GM12865 (cell line): ENCODE measurements around the gene PSAPL1.

Source experiments
- DNase-seq: peaks from one replicate; pipeline ENCODE4 v3.0.0; 2010; ENCODE audit warnings: low read depth
- H3K4me3 ChIP-seq: 2 replicates; pipeline ENCODE4 v1.5.1; 2011; ENCODE audit warnings: mild to moderate bottlenecking, low read depth, low read length, control low read depth
- TF ChIP-seq, protein P1 (sequence below): IDR thresholded peaks from 2 replicates; pipeline ENCODE4 v1.5.1; 2011; ENCODE audit warnings: low read length, control low read depth, low read depth, inconsistent platforms; ENCODE audit not compliant: insufficient read depth; ENCODE audit errors: missing control alignments

The PSAPL1 gene

DNA sequence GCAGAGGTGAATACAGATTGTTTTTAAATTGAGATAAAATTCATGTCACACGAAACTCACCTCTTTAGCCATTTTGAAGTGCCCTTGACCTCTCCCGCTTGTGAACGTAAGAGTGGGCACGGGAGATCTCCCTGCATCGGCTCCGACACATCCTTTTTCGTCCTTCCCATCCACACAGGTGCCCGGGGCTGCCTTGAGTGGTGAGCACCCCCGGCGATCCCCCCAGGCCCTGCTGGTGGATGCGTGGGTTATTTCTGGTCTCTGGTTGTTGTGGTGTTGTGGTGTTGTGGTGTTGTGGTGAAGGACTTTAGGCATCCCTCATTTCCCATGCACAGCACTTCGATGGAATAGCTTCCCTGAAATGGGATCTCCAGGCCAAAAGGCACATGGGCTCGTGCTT is 46.1 kb downstream of the PSAPL1 start:
- TF ChIP-seq, protein P1, sequence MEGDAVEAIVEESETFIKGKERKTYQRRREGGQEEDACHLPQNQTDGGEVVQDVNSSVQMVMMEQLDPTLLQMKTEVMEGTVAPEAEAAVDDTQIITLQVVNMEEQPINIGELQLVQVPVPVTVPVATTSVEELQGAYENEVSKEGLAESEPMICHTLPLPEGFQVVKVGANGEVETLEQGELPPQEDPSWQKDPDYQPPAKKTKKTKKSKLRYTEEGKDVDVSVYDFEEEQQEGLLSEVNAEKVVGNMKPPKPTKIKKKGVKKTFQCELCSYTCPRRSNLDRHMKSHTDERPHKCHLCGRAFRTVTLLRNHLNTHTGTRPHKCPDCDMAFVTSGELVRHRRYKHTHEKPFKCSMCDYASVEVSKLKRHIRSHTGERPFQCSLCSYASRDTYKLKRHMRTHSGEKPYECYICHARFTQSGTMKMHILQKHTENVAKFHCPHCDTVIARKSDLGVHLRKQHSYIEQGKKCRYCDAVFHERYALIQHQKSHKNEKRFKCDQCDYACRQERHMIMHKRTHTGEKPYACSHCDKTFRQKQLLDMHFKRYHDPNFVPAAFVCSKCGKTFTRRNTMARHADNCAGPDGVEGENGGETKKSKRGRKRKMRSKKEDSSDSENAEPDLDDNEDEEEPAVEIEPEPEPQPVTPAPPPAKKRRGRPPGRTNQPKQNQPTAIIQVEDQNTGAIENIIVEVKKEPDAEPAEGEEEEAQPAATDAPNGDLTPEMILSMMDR: no peak
- no peak for DNase-seq

DNA sequence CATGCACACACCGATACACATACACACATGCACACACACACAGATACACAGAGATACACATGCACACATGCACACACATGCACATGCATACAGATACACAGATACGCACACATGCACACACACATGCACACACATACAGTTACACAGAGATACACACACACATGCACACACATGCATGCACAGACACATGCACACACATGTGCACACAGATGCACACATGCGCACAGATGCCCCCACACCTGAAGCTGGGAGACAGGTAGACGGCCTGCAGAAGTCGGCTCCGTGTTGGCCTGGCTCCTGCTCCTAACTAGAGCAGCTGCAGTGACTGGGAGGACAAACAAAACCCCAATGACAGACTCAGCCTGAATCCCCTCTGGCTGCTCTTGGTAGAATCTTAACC is 46.8 kb downstream of the PSAPL1 start:
- H3K4me3 ChIP-seq: no peak overlapping the region
- DNase-seq: no peak
- TF ChIP-seq, protein P1: no peak

More for the DNA sequence above, 46.1 kb downstream of the PSAPL1 start:
- no peak overlapping the region for H3K4me3 ChIP-seq

DNA sequence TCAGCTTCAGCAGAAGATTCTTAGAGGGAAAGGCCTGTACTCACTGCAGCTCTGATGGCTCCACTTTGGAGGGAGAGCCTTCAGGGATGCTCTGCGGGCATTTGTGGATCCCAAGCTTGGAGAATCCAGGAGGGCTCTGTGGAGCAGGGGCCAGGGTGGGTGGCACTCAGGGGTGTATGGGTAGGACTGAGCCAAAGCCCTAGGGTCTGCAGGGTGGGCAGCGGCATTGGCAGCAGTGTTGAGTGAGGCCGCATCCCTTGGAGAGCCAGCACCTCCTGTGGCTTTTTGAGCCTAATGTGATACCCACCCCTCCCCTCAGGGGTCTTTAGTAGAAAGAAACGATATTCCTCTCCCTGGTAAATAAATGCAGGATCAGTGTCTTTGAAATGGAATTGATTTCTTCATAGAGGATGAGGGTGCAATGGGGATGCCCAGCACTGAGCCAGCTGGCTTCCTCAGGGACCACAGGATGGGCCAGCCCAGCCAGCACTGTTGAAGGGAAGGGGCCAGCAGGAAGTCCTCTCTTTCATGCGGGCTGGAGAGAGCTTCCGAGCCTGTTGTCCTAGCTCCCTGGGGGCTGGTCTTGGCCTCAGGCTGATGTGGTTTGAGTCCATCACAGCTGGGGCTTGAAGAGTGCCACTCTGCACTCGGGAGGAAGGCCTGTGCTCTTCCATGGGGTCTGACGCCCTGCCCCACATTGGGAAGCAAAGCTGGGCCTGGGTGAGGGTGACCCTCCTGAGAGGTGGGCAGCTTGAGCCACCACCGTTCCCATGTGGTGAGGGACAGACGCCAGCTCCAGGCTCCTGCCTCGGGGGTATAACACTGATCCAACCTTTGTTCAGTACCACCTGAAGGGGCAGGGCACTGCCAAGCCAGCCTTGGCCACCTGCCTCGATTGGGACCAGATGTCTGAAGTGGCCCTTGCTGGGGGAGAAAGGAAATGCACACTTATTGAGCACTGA is 49.5 kb downstream of the PSAPL1 start:
- TF ChIP-seq, protein P1: no peak
- no peak overlapping the region for H3K4me3 ChIP-seq
- no peak for DNase-seq

DNA sequence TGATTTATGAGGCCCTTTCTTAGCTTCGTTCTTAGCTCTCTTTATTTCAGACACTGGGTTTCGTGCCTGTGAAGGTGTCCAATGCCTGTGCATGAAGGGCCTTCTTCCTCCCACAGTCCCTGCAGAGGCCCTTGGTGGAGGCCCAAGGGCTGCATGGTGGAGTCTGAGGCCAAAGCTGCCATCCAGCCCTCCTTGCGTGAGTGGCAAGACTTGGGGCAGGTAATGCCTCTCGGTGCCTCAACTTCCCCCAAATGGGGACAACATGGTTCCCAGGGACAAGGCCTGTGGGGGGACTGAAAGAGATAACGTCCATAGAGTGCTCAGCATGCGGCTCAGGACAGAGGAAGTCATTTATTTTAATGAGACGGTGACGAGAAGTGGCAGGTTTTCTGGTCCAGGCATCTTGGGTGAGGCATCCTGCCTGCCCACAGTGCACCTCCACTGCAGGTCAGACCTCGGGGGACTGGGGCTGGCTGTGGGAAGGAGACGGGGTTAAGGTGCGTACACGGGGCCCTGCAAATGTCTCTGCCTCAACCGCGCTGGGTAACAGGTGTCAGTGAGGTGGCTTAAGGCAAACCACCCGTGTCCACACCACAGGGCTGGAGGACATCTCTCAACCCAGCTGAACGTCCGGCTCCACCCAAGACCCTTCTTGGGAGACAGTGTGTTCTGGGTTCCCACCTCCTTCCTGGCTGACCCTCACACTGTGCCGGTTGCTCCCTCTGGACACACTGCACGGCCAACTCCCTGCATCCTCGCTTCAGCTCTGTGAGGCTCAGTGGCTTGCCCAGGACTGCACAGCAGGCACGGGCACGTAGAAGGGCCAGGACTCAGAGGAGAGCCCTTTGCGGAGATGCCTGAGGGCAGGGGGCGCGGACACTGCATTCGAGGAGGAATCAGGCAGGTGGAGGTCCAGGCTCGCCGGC is 50.5 kb downstream of the PSAPL1 start:
- no peak overlapping the region for H3K4me3 ChIP-seq
- DNase-seq: no peak
- TF ChIP-seq, protein P1: no peak

DNA sequence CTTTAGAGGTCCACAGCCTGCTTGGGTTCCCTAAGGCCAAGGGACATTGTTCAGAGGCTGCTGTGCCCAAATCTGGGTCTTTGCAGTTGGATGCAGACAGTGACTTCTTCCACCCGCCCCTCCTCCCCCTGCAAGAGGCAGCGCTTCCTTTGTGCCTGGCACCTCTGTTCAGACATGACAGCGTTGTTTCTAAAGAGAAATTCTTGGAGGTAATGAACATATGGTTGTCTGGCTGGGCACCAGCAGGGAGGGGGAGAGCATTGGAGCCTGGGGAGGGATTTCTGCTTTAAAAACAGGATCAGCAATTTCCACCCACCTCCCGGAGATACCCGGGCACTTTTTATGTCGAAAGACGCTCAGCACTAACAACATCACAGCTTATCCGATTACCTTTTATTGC is 51.5 kb downstream of the PSAPL1 start:
- TF ChIP-seq, protein P1: no peak
- H3K4me3 ChIP-seq: no peak overlapping the region
- DNase-seq: no peak

DNA sequence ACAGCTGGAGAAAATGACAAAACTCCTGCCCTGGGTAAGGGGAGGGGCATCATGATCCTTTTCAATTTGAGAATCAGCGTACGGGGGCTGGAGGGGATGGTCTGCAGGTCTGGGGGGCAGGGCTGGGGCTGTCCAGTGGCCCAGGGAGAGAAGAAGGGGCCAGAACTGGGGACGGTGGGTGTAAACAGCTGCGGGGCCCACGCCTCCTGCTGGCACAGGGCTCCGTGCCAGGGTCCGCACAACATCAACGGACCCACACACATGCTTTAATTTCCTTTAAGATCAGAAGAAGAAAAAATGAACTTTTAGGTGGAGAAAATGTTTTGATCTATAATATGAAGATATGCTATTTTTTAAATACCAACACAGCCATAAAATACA is 52.1 kb downstream of the PSAPL1 start:
- no peak overlapping the region for H3K4me3 ChIP-seq
- TF ChIP-seq, protein P1: no peak
- DNase-seq: no peak
